ENCODE data around the gene MCTP1. TPM values are rescaled to one million over a fixed set of nuclear protein-coding genes. Genes with fewer than 3 reads are reported as not detected.

Gene MCTP1
- total RNA-seq, 1 experiment from 2014 or later = 2.5 TPM

DNA sequence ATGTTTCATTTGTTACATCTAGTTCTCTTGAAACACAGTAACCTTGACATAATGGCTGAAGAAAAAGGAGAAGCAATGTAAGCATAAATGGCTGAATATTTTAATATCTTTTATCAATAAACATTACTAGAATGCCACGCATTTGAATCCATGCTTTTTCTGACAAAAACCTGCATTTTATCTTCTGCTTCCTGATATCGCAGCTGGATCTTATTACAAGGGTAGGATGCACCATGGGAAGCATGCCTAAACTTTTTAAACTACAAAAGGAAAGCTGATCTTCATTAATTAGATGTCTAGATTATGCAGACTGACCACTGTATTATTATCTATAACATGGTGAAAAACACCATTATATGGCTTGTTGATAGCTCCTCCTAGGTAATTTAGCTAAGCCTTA lies 509.8 kb downstream of the MCTP1 start:
- no peaks in the 10 kb centered on the region for H4K20me1 ChIP-seq (ENCODE audit: control insufficient read depth, insufficient read depth, insufficient read length)
- H2AFZ ChIP-seq (ENCODE audit: low read length) = no peak overlapping the region
- H3K14ac ChIP-seq (ENCODE audit: insufficient read depth, low read length) = no peak overlapping the region
- H3K27me3 Mint-ChIP-seq (ENCODE audit: low read depth) = no peaks in the 10 kb centered on the region
- no peak overlapping the region for H3K23ac ChIP-seq (ENCODE audit: insufficient read length, low read depth, low read length)
- H3K79me1 ChIP-seq (ENCODE audit: insufficient read depth, low read depth, low read length, poor library complexity, severe bottlenecking) = no peaks in the 10 kb centered on the region
- H3K9ac ChIP-seq (ENCODE audit: extremely low read depth, insufficient read length, low read length) = no peak overlapping the region
- H3K4ac ChIP-seq (ENCODE audit: low read depth, low read length) = no peak overlapping the region
- H3K27ac ChIP-seq (ENCODE audit: insufficient read length, low read depth, low read length) = no peak overlapping the region
- no peak for TF ChIP-seq CTCF (conservative IDR thresholded peaks at IDR 0.05)
- no CpG with 5 or more reads among the region's 2 CpGs for WGBS (ENCODE audit: extremely low coverage, insufficient read length, low lambda C conversion rate)
- no peak overlapping the region for H4K91ac ChIP-seq (ENCODE audit: insufficient read length, low read depth, low read length)
- H3K23me2 ChIP-seq (ENCODE audit: insufficient read length, low read depth, low read length, poor library complexity, severe bottlenecking) = no peaks in the 10 kb centered on the region
- H4K8ac ChIP-seq (replicated peaks; ENCODE audit: insufficient read length, low read depth, low read length) = no peak overlapping the region
- no peak for DNase-seq
- H3K79me2 ChIP-seq (ENCODE audit: insufficient read depth, low read length) = no peaks in the 10 kb centered on the region
- H2BK15ac ChIP-seq (ENCODE audit: low read depth, low read length) = no peak overlapping the region
- H3K9me3 ChIP-seq (ENCODE audit: control insufficient read depth, low read depth, low read length) = no peaks in the 10 kb centered on the region
- peaks cover 0 to 5% (median 0%) of the 10 kb centered on the region in 3 experiments; a peak in 4 of 7 replicates for H3K36me3 Mint-ChIP-seq (ENCODE audit: insufficient read depth in 1 of 3, low read depth in 3 of 3)
- no peak overlapping the region for H2AK5ac ChIP-seq (ENCODE audit: insufficient read length, low read length)
- H3K18ac ChIP-seq (ENCODE audit: insufficient read length, low read depth, low read length) = no peak overlapping the region
- no peak overlapping the region for H3K27ac Mint-ChIP-seq
- no peak overlapping the region for H2BK120ac ChIP-seq (ENCODE audit: low read depth, low read length, poor library complexity, severe bottlenecking)
- no peaks in the 10 kb centered on the region for H3K4me1 ChIP-seq (ENCODE audit: insufficient read depth, low read length)
- H3K4me1 Mint-ChIP-seq = peaks cover 9 to 11% of the 10 kb centered on the region in 2 experiments
- no peak overlapping the region for H3T11ph ChIP-seq (ENCODE audit: low read length)
- H3K27me3 ChIP-seq (ENCODE audit: insufficient read depth, low read length) = no peaks in the 10 kb centered on the region
- no peak overlapping the region for H2BK12ac ChIP-seq (ENCODE audit: insufficient read length, low read depth, low read length)
- no peak overlapping the region for H3K56ac ChIP-seq (ENCODE audit: insufficient read length, low read depth, low read length)
- H3K9me3 Mint-ChIP-seq = peaks cover 0 to 4% of the 10 kb centered on the region in 2 experiments; a peak in 2 of 5 replicates
- H2BK5ac ChIP-seq (ENCODE audit: insufficient read length, low read length) = no peak overlapping the region
- H3K4me3 Mint-ChIP-seq = no peak overlapping the region
- H3K4me2 ChIP-seq (ENCODE audit: insufficient read depth, insufficient read length, low read length) = no peak overlapping the region
- no peak overlapping the region for H4K5ac ChIP-seq (ENCODE audit: insufficient read length, low read depth, low read length)
- no peak overlapping the region for H2BK20ac ChIP-seq (ENCODE audit: low read depth, low read length, poor library complexity, severe bottlenecking)

All from H9 (cell line).